Astrocyte (in vitro differentiated cells and primary cell): ENCODE results near the gene RBM38.

Experiments used
- CTCF ChIP-seq: IDR thresholded peaks from 2 replicates; pipeline ENCODE4 v1.5.1; 2011; ENCODE audit warnings: low read depth, mild to moderate bottlenecking, inconsistent platforms, low read length, moderate library complexity; ENCODE audit not compliant: insufficient read depth
- EZH2 ChIP-seq: IDR thresholded peaks from 2 replicates; pipeline ENCODE4 v1.6.1; 2012; ENCODE audit warnings: mild to moderate bottlenecking, low read length, inconsistent platforms; ENCODE audit not compliant: insufficient read depth

- TF ChIP-seq CTCF, result no peak
- no peak for TF ChIP-seq EZH2
Observed at GRCh38 chr20:57370316-57370715, 20.9 kb upstream of the RBM38 start.
